MCF 10A (cell line): Measurements from ENCODE around the gene MVB12B. TPM values are rescaled to one million over a fixed set of nuclear protein-coding genes. Genes with fewer than 3 reads are reported as not detected.

Experiments used
- BruUV-seq: library from RNA; stranded (reverse); fragments of 400-500 nt; replicated peaks from 2 replicates; lab custom pipeline; 2021; lab: Mats Ljungman, UMichigan
- CTCF ChIA-PET: fragments of 300-600 bp; sonication (Branson Sonifier 250); formaldehyde crosslinking; extraction: SDS; loops from one replicate; lab custom pipeline; 2021; ENCODE audit warnings: antibody characterized with exemption, inconsistent platforms; lab: Yijun Ruan, JAX
- POLR2A ChIA-PET: fragments of 300-600, 350-650 bp; sonication (Branson Sonifier 250); formaldehyde crosslinking; extraction: SDS; loops from one replicate; lab custom pipeline; 2020; ENCODE audit warnings: antibody characterized with exemption, inconsistent platforms; lab: Yijun Ruan, JAX
- DNase-seq: peaks from one replicate; pipeline ENCODE4 v3.0.0-alpha.2; 2018; ENCODE audit not compliant: unreplicated experiment
- H3K27ac Mint-ChIP-seq: one replicate; pipeline ENCODE4 v1.8.0; 2022; ENCODE audit warnings: mild to moderate bottlenecking, low read depth, mixed read lengths; ENCODE audit not compliant: unreplicated experiment
- H3K27me3 Mint-ChIP-seq: one replicate; pipeline ENCODE4 v1.8.0; 2022; ENCODE audit warnings: mixed read lengths; ENCODE audit not compliant: insufficient read depth, unreplicated experiment
- H3K36me3 Mint-ChIP-seq: one replicate; pipeline ENCODE4 v1.8.0; 2022; ENCODE audit warnings: mild to moderate bottlenecking, moderate library complexity, mixed read lengths; ENCODE audit not compliant: insufficient read depth, unreplicated experiment
- H3K4me1 Mint-ChIP-seq: one replicate; pipeline ENCODE4 v1.8.0; 2022; ENCODE audit warnings: mixed read lengths; ENCODE audit not compliant: insufficient read depth, unreplicated experiment
- H3K4me3 Mint-ChIP-seq: one replicate; pipeline ENCODE4 v1.8.0; 2022; ENCODE audit warnings: mild to moderate bottlenecking, moderate library complexity, mixed read lengths; ENCODE audit not compliant: unreplicated experiment
- H3K9me3 Mint-ChIP-seq: one replicate; pipeline ENCODE4 v1.8.0; 2022; ENCODE audit warnings: mixed read lengths; ENCODE audit not compliant: unreplicated experiment
- CTCF ChIP-seq: fragments of 200-600 bp; IDR thresholded peaks from one replicate; pipeline ENCODE4 v1.8.0; 2022; ENCODE audit warnings: antibody characterized with exemption, mild to moderate bottlenecking; ENCODE audit not compliant: unreplicated experiment
- intact Hi-C: fragments of 100-400 bp; cut with micrococcal nuclease; formaldehyde crosslinking; loops from 2 replicates; pipeline ENCODE4 v1.14.1; 2022
- total RNA-seq: library from RNA; stranded (reverse); gene quantifications from 2 replicates; pipeline ENCODE4 v1.2.3, GENCODE V29; 2022

MVB12B gene
- total RNA-seq, 1 experiment from 2014 or later = 5.5 TPM

GRCh38 chr9:126390923-126391322, 64.3 kb downstream of the MVB12B start:
- CTCF ChIA-PET = interaction anchor here (0.7 kb wide), 1 partner anchor 970 kb away, joined by 6 read pairs; no protein-coding TSS in a partner anchor
- no peak for TF ChIP-seq CTCF
- peaks cover 9% of the 10 kb centered on the region for H3K36me3 Mint-ChIP-seq
- H3K9me3 Mint-ChIP-seq = no peaks in the 10 kb centered on the region
- no peak overlapping the region for H3K27ac Mint-ChIP-seq
- no TSS peak for BruUV-seq
- H3K4me3 Mint-ChIP-seq = no peak overlapping the region
- no peak for DNase-seq
- POLR2A ChIA-PET = interaction anchor here (1.1 kb wide), 1 partner anchor 64 kb away, joined by 3 read pairs; the partner anchor contains the start of gene MVB12B
- no peaks in the 10 kb centered on the region for H3K4me1 Mint-ChIP-seq
- intact Hi-C loops = loop anchor here (10.0 kb wide), 1 partner anchor 646 kb away; the partner anchor contains the start of gene PBX3
- no peaks in the 10 kb centered on the region for H3K27me3 Mint-ChIP-seq

- no peak for DNase-seq
Observed at GRCh38 chr9:126391713-126392661, 65.4 kb downstream of the MVB12B start.

GRCh38 chr9:126392662-126393371, 66.2 kb downstream of the MVB12B start:
- TF ChIP-seq CTCF = no peak
- Mint-ChIP-seq H3K4me3 (no peak overlapping the region), H3K36me3 (peaks cover 9% of the 10 kb centered on the region), H3K27me3 (no peaks in the 10 kb centered on the region), H3K4me1 (no peaks in the 10 kb centered on the region), H3K27ac (no peak overlapping the region), H3K9me3 (no peaks in the 10 kb centered on the region)
- BruUV-seq = no TSS peak
- intact Hi-C loops = loop anchor here (10.0 kb wide), 1 partner anchor 648 kb away; the partner anchor contains the start of gene PBX3
- ChIA-PET POLR2A (no interaction called here), CTCF (interaction anchor here (0.6 to 1.4 kb wide), 2 partner anchors 83 to 90 kb away, joined by 3 to 5 read pairs; no protein-coding TSS in a partner anchor)
- DNase-seq = no peak

More at GRCh38 chr9:126391713-126392661, 65.4 kb downstream of the MVB12B start:
- Mint-ChIP-seq H3K27me3 (no peaks in the 10 kb centered on the region), H3K4me1 (no peaks in the 10 kb centered on the region), H3K4me3 (no peak overlapping the region), H3K36me3 (peaks cover 9% of the 10 kb centered on the region), H3K27ac (no peak overlapping the region), H3K9me3 (no peaks in the 10 kb centered on the region)
- no peak for TF ChIP-seq CTCF
- intact Hi-C loops = loop anchor here (10.0 kb wide), 1 partner anchor 647 kb away; the partner anchor contains the start of gene PBX3
- ChIA-PET POLR2A (no interaction called here), CTCF (interaction anchor here (0.6 to 1.4 kb wide), 2 partner anchors 82 to 90 kb away, joined by 3 to 5 read pairs; no protein-coding TSS in a partner anchor)
- no TSS peak for BruUV-seq
